AG09309 (cell line): ENCODE results near the gene PRAC1.

Experiments
- DNase-seq: peaks from one replicate; pipeline ENCODE4 v3.0.0-alpha.2; 2010; ENCODE audit warnings: low read depth
- H3K4me3 ChIP-seq: 2 replicates; pipeline ENCODE4 v1.5.1; 2011; ENCODE audit warnings: mild to moderate bottlenecking, low read depth, low read length, moderate library complexity; ENCODE audit not compliant: control insufficient read depth
- CTCF ChIP-seq: IDR thresholded peaks from 2 replicates; pipeline ENCODE4 v1.5.1; 2011; ENCODE audit warnings: mild to moderate bottlenecking, low read depth, low read length, inconsistent platforms; ENCODE audit not compliant: insufficient read depth, control insufficient read depth; ENCODE audit errors: missing control alignments

Gene PRAC1

GRCh38 chr17:48676963-48677558 is 45.3 kb downstream of the PRAC1 start:
- no peak for DNase-seq
- no peak overlapping the region for H3K4me3 ChIP-seq
- TF ChIP-seq CTCF, result no peak

DNA sequence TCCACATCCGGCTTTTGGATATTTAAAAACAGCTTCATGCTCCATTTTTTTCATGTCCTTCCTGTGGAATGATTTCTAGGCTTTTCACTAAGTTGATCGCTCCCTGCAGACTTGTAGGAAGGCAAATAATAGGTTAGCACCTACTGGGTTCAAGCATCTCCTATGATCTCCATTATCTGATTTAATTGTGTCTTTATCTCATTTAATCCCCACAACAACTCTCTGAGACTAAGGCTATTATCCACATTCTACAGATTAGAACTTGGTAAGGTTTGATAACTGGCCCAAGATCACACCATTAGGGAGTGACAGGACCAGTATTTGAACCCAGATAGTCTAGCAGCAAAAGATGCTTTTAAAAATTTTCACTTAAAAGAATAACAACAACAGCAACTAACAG is 50.0 kb downstream of the PRAC1 start:
- H3K4me3 ChIP-seq, result no peak overlapping the region
- no peak for TF ChIP-seq CTCF
- DNase-seq, result no peak
